ENCODE measurements around the gene LRRC8C. TPM values are rescaled to one million over a fixed set of nuclear protein-coding genes. Genes with fewer than 3 reads are reported as not detected.

LRRC8C gene
- total and polyA plus RNA-seq, 2 of the 8 experiments (the other 6 are each of a cell fraction or from before 2014, with no cell fraction given), result 1.1 to 2.1 TPM

GRCh38 chr1:89692601-89693521, 59.9 kb downstream of the LRRC8C start:
- Histone ChIP-seq H2BK5ac (ENCODE audit: low read depth, low read length) (no peak overlapping the region), H3K23me2 (ENCODE audit: low read depth, low read length) (no peaks in the 10 kb centered on the region), H2BK12ac (ENCODE audit: low read depth, low read length) (no peak overlapping the region), H3K27me3 (replicated peaks in 1 of 4; ENCODE audit: control insufficient read depth in 3 of 4, extremely low read depth in 1 of 4, insufficient read depth in 3 of 4, low read length in 3 of 4) (no peaks in the 10 kb centered on the region), H2AFZ (ENCODE audit: low read length) (no peak overlapping the region), H2BK120ac (replicated peaks; ENCODE audit: low read depth, low read length) (no peak overlapping the region), H3K9me3 (ENCODE audit: insufficient read depth in 2 of 2, low read depth in 1 of 2, low read length in 1 of 2) (no peaks in the 10 kb centered on the region), H3K23ac (ENCODE audit: insufficient read length) (no peak overlapping the region), H2BK15ac (ENCODE audit: low read length) (no peak overlapping the region), H2BK20ac (ENCODE audit: low read length) (no peak overlapping the region), H3K4me2 (ENCODE audit: insufficient read depth in 1 of 2, low read depth in 2 of 2, low read length in 2 of 2) (no peak overlapping the region), H4K5ac (ENCODE audit: insufficient read length, low read depth, low read length) (no peak overlapping the region), H3K79me2 (ENCODE audit: control insufficient read depth in 1 of 2, insufficient read depth in 2 of 2, low read length in 2 of 2) (no peaks in the 10 kb centered on the region), H3K27ac (ENCODE audit: low read depth, low read length) (no peak overlapping the region), H3K4ac (replicated peaks; ENCODE audit: insufficient read length, low read depth, low read length) (no peak overlapping the region), H3K4me1 (replicated peaks in 1 of 4; ENCODE audit: control insufficient read depth in 3 of 4, insufficient read depth in 4 of 4, low read length in 3 of 4) (no peaks in the 10 kb centered on the region), H4K91ac (replicated peaks; ENCODE audit: insufficient read length, low read length) (no peak overlapping the region), H3K9ac (replicated peaks in 1 of 4; ENCODE audit: extremely low read depth in 1 of 4, low read depth in 3 of 4, low read length in 3 of 4) (no peak overlapping the region), H3K36me3 (ENCODE audit: control insufficient read depth in 2 of 4, insufficient read depth in 4 of 4, low read length in 3 of 4) (no peaks in the 10 kb centered on the region), H3K56ac (replicated peaks; ENCODE audit: insufficient read length, low read depth, low read length) (no peak overlapping the region), H4K8ac (ENCODE audit: extremely low read depth, insufficient read depth, low read length) (no peak overlapping the region), H3K18ac (ENCODE audit: extremely low read depth, low read length) (no peak overlapping the region), H3K79me1 (ENCODE audit: low read depth, low read length) (no peaks in the 10 kb centered on the region), H4K20me1 (replicated peaks in 1 of 2; ENCODE audit: control insufficient read depth in 1 of 2, insufficient read depth in 2 of 2, low read length in 2 of 2) (peaks cover 0 to 2% of the 10 kb centered on the region in 2 experiments), H3K4me3 (ENCODE audit: extremely low read depth in 1 of 4, insufficient read depth in 2 of 4, low read depth in 3 of 4, low read length in 4 of 4) (no peak overlapping the region), H2AK5ac (ENCODE audit: low read depth, low read length) (no peak overlapping the region), H3K14ac (ENCODE audit: insufficient read length) (no peak overlapping the region)
- 79% methylated on average over 4 of the region's 4 CpGs; no CpG with 5 or more reads in 1 of the 2 experiments for WGBS, 2 experiments (ENCODE audit: extremely low coverage in 1 of 2, insufficient coverage in 1 of 2, insufficient read length in 1 of 2, insufficient replicate concordance in 2 of 2, low coverage in 1 of 2, low lambda C conversion rate in 2 of 2, missing lambda C conversion rate in 1 of 2)
- ChIA-PET POLR2A (ENCODE audit: partially characterized antibody) (no interaction called here), CTCF (ENCODE audit: partially characterized antibody) (interaction anchor here (0.6 to 2.2 kb wide), 6 partner anchors 9 to 413 kb away, joined by 3 to 12 read pairs (median 3); no protein-coding TSS in a partner anchor)
- DNase-seq (ENCODE audit: low read depth in 1 of 2, low spot score in 2 of 2), result no peak
- no peak for TF ChIP-seq CHD1 (IDR thresholded peaks at IDR 0.05; ENCODE audit: low read depth, low read length)
- no peak for TF ChIP-seq SAP30 (IDR thresholded peaks at IDR 0.05; ENCODE audit: insufficient read depth, insufficient replicate concordance, low read length)
- FAIRE-seq, result no peak

All from H1 (cell line).